OCI-M1 (cell line): ENCODE data around the gene BTBD2.

ENCODE experiments used
- DNase-seq: peaks from one replicate; lab custom pipeline; 2025; lab: John Stamatoyannopoulos, UW

BTBD2 gene

GRCh38 chr19:1959928-1960589 is 55.5 kb downstream of the BTBD2 start:
- DNase-seq, result no peak

GRCh38 chr19:1957562-1958248 is 57.8 kb downstream of the BTBD2 start:
- DNase-seq, result no peak

GRCh38 chr19:1956868-1957492 is 58.5 kb downstream of the BTBD2 start:
- DNase-seq, result no peak

GRCh38 chr19:1956122-1956494 is 59.4 kb downstream of the BTBD2 start:
- no peak for DNase-seq

- DNase-seq, result no peak
Measured at GRCh38 chr19:1955171-1956121, 60.1 kb downstream of the BTBD2 start.

GRCh38 chr19:1954532-1954933 is 61.0 kb downstream of the BTBD2 start:
- no peak for DNase-seq

- DNase-seq, result no peak
Measured at GRCh38 chr19:1953441-1954094, 61.9 kb downstream of the BTBD2 start.

GRCh38 chr19:1953037-1953436 is 62.5 kb downstream of the BTBD2 start:
- no peak for DNase-seq

GRCh38 chr19:1952635-1953034 is 62.9 kb downstream of the BTBD2 start:
- DNase-seq, result no peak

GRCh38 chr19:1950640-1951039 is 64.9 kb downstream of the BTBD2 start:
- DNase-seq, result no peak

- no peak for DNase-seq
Measured at GRCh38 chr19:1949304-1950101, 66.0 kb downstream of the BTBD2 start.

GRCh38 chr19:1947651-1948209 is 67.8 kb downstream of the BTBD2 start:
- no peak for DNase-seq

- DNase-seq, result peak; percentile 12
Measured at GRCh38 chr19:1945899-1946298, 69.6 kb downstream of the BTBD2 start.

GRCh38 chr19:1944916-1945561 is 70.5 kb downstream of the BTBD2 start:
- no peak for DNase-seq

GRCh38 chr19:1944088-1944915 is 71.2 kb downstream of the BTBD2 start:
- no peak for DNase-seq

- DNase-seq, result no peak
Measured at GRCh38 chr19:1943661-1944087, 71.8 kb downstream of the BTBD2 start.

- no peak for DNase-seq
Measured at GRCh38 chr19:1942934-1943555, 72.5 kb downstream of the BTBD2 start.

- peak; percentile 73 for DNase-seq
Measured at GRCh38 chr19:1942078-1942933, 73.2 kb downstream of the BTBD2 start.
